OCI-LY7 (cell line): ENCODE measurements around the gene NUBP2. TPM values are rescaled to one million over a fixed set of nuclear protein-coding genes. Genes with fewer than 3 reads are reported as not detected.

Source experiments
- BruUV-seq: library from RNA; stranded (reverse); fragments of 400-500 nt; replicated peaks from 2 replicates; lab custom pipeline; 2021; lab: Mats Ljungman, UMichigan
- CTCF ChIA-PET: fragments of 300-600 bp; sonication (Branson Sonifier 250); formaldehyde crosslinking; loops from one replicate; lab custom pipeline; 2022; ENCODE audit warnings: antibody characterized with exemption; ENCODE audit not compliant: unreplicated experiment; lab: Charles Lee
- POLR2A ChIA-PET: fragments of 300-600 bp; sonication (Branson Sonifier 250); formaldehyde crosslinking; loops from one replicate; lab custom pipeline; 2022; ENCODE audit warnings: antibody characterized with exemption; lab: Charles Lee
- DNase-seq: peaks from one replicate; pipeline ENCODE4 v3.0.0-alpha.2; 2015; ENCODE audit warnings: low spot score
- H2AFZ ChIP-seq: fragments of 200-600 bp; sonication (generic), shearing (Covaris generic); 2 replicates; pipeline ENCODE4 v1.6.1; 2014; ENCODE audit warnings: mild to moderate bottlenecking, antibody characterized with exemption, low read length, moderate library complexity
- H3K27ac ChIP-seq: fragments of 200-600 bp; sonication (generic); 2 replicates; pipeline ENCODE4 v1.5.1; 2014; ENCODE audit warnings: mixed run types, low read depth, mild to moderate bottlenecking, moderate library complexity, low read length, inconsistent platforms; ENCODE audit not compliant: poor library complexity, severe bottlenecking
- H3K36me3 ChIP-seq: fragments of 200-600 bp; sonication (generic); 2 replicates; pipeline ENCODE4 v1.6.1; 2014; ENCODE audit warnings: mild to moderate bottlenecking, antibody characterized with exemption, low read length, moderate library complexity, mixed read lengths; ENCODE audit not compliant: insufficient read depth
- H3K4me1 ChIP-seq: fragments of 200-600 bp; sonication (generic); 2 replicates; pipeline ENCODE4 v1.5.1; 2014; ENCODE audit warnings: mild to moderate bottlenecking, low read length; ENCODE audit not compliant: insufficient read depth, poor library complexity, severe bottlenecking
- H3K4me2 ChIP-seq: fragments of 200-600 bp; sonication (generic); 2 replicates; pipeline ENCODE4 v1.6.1; 2014; ENCODE audit warnings: mild to moderate bottlenecking, low read length
- H3K4me3 ChIP-seq: fragments of 200-600 bp; sonication (generic); 2 replicates; pipeline ENCODE4 v1.5.1; 2014; ENCODE audit warnings: mild to moderate bottlenecking, low read depth, low read length; ENCODE audit not compliant: poor library complexity, severe bottlenecking
- H3K79me2 ChIP-seq: fragments of 200-600 bp; sonication (generic); 2 replicates; pipeline ENCODE4 v1.6.1; 2016; ENCODE audit warnings: low read depth, mild to moderate bottlenecking, low read length, moderate library complexity, mixed read lengths; ENCODE audit not compliant: insufficient read depth
- H3K9me2 ChIP-seq: fragments of 200-600 bp; sonication (generic); 2 replicates; pipeline ENCODE4 v1.6.1; 2016; ENCODE audit warnings: mild to moderate bottlenecking, low read length, mixed read lengths; ENCODE audit not compliant: insufficient read depth
- H3K9me3 ChIP-seq: fragments of 200-600 bp; sonication (generic); 2 replicates; pipeline ENCODE4 v1.6.1; 2014; ENCODE audit warnings: mild to moderate bottlenecking, mixed run types, low read length, mixed read lengths
- H4K20me1 ChIP-seq: fragments of 200-600 bp; sonication (generic); 2 replicates; pipeline ENCODE4 v1.6.1; 2014; ENCODE audit warnings: mild to moderate bottlenecking, antibody characterized with exemption, low read length, moderate library complexity, mixed read lengths; ENCODE audit not compliant: insufficient read depth
- EZH2phosphoT487 ChIP-seq: fragments of 200-600 bp; sonication (generic); IDR thresholded peaks from 2 replicates; pipeline ENCODE4 v1.6.1; 2018; ENCODE audit warnings: low read depth, borderline replicate concordance, mild to moderate bottlenecking, mixed run types, antibody characterized with exemption, low read length, moderate library complexity, mixed read lengths
- intact Hi-C: fragments of 100-400 bp; cut with micrococcal nuclease; formaldehyde crosslinking; loops from one replicate; pipeline ENCODE4 v1.10.0; 2022; ENCODE audit not compliant: unreplicated experiment
- total RNA-seq, 2 experiments: library from RNA; depleted of rRNA in 1 of 2; stranded (reverse); fragments of >200 nt in 1 of 2; shearing (Covaris generic) in 1 of 2; gene quantifications; 2 replicates each; pipeline ENCODE4 v1.2.3, GENCODE V29; 2014 to 2022
- TF ChIP-seq, protein P1 (sequence below): fragments of 200-600 bp; sonication (generic); conservative IDR thresholded peaks from 2 replicates; pipeline ENCODE4 v1.5.1; 2014; ENCODE audit warnings: mild to moderate bottlenecking, antibody characterized with exemption, low read length, moderate library complexity, mixed read lengths

Gene NUBP2
- total RNA-seq, 2 experiments from 2014 or later, result 62.7 to 94.9 TPM

DNA sequence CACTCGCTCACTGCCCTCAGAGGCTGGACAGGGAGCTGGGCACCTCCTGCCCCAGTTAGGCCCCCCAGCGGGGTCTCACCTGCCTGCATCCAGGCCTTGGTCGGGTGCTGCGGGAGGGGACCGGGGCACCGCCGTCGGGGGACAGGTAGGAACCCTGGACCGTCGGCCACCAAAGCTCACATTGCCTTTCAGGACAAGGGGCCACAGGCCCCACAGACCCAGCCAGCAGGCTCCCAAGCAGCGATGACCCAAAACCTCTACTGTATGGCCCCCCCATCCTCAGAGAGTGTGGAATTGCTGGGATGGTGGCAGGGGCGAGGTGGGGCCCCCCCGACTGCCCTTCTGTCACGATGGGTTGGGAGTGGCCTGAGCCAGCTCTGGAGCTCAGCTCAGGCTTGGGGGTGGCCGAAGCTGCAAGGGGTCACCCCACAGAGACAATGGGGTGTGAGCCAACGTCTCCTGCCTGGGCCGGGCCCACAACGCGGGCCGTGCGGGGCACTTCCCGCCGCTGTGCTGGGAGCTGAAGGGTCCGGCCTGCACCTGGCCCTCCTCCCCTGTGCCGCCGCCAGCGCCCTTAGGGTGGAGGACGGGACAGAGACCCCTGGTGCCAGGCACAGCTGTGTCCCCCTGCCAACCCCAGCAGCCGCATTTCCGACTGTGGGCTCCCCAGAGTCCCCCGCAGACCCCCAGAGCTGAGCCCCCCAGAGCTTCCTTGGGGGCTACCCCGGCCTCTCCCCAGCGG is 10.2 kb downstream of the NUBP2 start:
- CTCF ChIA-PET, result no interaction called here
- Histone ChIP-seq H3K27ac (no peak overlapping the region), H3K79me2 (no peaks in the 10 kb centered on the region), H3K4me1 (no peaks in the 10 kb centered on the region), H3K9me3 (0 out of 2 replicates have a peak, but pooled peaks cover 8% of the 10 kb centered on the region), H3K36me3 (peaks cover 22% of the 10 kb centered on the region; the same call in 1 of the 2 replicates), H3K4me3 (no peak overlapping the region), H4K20me1 (no peaks in the 10 kb centered on the region), H2AFZ (no peak overlapping the region), H3K4me2 (no peak overlapping the region), H3K9me2 (no peaks in the 10 kb centered on the region)
- POLR2A ChIA-PET, result no interaction called here
- DNase-seq, result no peak
- TF ChIP-seq EZH2phosphoT487, result no peak
- TF ChIP-seq, protein P1, sequence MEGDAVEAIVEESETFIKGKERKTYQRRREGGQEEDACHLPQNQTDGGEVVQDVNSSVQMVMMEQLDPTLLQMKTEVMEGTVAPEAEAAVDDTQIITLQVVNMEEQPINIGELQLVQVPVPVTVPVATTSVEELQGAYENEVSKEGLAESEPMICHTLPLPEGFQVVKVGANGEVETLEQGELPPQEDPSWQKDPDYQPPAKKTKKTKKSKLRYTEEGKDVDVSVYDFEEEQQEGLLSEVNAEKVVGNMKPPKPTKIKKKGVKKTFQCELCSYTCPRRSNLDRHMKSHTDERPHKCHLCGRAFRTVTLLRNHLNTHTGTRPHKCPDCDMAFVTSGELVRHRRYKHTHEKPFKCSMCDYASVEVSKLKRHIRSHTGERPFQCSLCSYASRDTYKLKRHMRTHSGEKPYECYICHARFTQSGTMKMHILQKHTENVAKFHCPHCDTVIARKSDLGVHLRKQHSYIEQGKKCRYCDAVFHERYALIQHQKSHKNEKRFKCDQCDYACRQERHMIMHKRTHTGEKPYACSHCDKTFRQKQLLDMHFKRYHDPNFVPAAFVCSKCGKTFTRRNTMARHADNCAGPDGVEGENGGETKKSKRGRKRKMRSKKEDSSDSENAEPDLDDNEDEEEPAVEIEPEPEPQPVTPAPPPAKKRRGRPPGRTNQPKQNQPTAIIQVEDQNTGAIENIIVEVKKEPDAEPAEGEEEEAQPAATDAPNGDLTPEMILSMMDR, result no peak
- intact Hi-C loops, result no loop called here
- no TSS peak for BruUV-seq

DNA sequence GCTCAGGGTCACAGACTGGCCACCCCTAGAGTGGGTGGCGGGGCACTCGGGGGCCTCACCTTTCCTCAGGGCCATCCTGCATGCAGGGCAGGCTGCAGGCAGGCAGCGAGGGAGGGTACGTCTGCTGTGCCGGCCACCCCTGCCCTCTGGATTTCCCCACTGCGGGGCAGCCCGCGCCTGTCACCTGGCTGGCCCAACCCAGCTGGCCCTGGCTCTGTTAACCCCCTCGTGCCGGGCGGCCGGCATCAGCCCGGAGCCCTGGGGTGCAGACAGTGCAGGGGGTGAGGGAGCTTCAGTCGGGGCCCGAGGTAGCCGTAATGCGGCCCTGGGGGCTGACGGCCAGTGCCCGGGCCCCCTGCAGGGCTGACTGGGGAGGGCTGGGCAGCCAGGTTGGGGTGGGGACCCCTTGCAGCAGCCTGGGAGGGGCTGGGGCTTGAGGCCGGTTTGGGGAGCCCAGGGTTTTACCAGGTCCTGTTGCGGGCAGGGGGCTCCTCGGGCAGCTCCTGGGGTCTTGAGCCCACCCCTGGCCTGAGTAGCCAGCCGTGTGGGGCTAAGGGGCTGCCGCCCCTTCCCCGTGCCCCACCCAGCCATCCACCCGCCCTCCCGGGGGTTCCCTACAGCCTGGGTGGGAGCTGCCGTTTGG is 10.9 kb downstream of the NUBP2 start, which contains the start of gene IGFALS:
Gene IGFALS (minus strand): TSS at position 128 of the 643 bp plus-strand sequence. CDS start 53 bp downstream, at position 75.
- Histone ChIP-seq H3K4me3 (no peak within 1 kb of the TSS), H3K79me2 (no peaks in the 10 kb centered on the region), H4K20me1 (no peaks in the 10 kb centered on the region), H3K4me1 (no peaks in the 10 kb centered on the region), H3K9me2 (no peaks in the 10 kb centered on the region), H2AFZ (no peak within 1 kb of the TSS), H3K9me3 (0 out of 2 replicates have a peak, but pooled peaks cover 15% of the 10 kb centered on the region), H3K4me2 (no peak within 1 kb of the TSS), H3K27ac (no peak within 1 kb of the TSS), H3K36me3 (peaks cover 16% of the 10 kb centered on the region; the same call in 1 of the 2 replicates)
- no peak for TF ChIP-seq EZH2phosphoT487
- TF ChIP-seq, protein P1, result no peak
- no TSS peak for BruUV-seq
- intact Hi-C loops, result no loop called here
- no peak for DNase-seq
- POLR2A ChIA-PET, result no interaction called here
- CTCF ChIA-PET, result no interaction called here
